Liver (tissue), 9 donors: ENCODE data around the gene AXIN2. TPM values are rescaled to one million over a fixed set of nuclear protein-coding genes. Genes with fewer than 3 reads are reported as not detected.

Source experiments
- DNase-seq: peaks from one replicate; pipeline ENCODE4 v3.0.0-alpha.2; 2017; ENCODE audit warnings: low spot score
- H3K27ac ChIP-seq, 2 donors: one replicate each; pipeline ENCODE4 v1.7.0; 2013; ENCODE audit warnings: inconsistent platforms in 2 of 2, low read length in 2 of 2, control low read depth in 1 of 2, low read depth in 1 of 2, mild to moderate bottlenecking in 1 of 2
- H3K27me3 ChIP-seq, 4 donors: one replicate each; pipeline versions ENCODE4 v1.6.1 to v1.7.0; 2013; ENCODE audit warnings: low read length in 3 of 4, inconsistent platforms in 1 of 4, mild to moderate bottlenecking in 1 of 4, moderate library complexity in 1 of 4; ENCODE audit not compliant: control insufficient read depth in 4 of 4, insufficient read depth in 4 of 4
- H3K36me3 ChIP-seq, 4 donors: one replicate each; pipeline versions ENCODE4 v1.6.1 to v1.7.0; 2013; ENCODE audit warnings: low read length in 3 of 4, mild to moderate bottlenecking in 3 of 4, low read depth in 1 of 4, moderate library complexity in 1 of 4; ENCODE audit not compliant: control insufficient read depth in 4 of 4, insufficient read depth in 3 of 4
- H3K4me1 ChIP-seq, 4 donors: one replicate each; pipeline versions ENCODE4 v1.6.1 to v1.7.0; 2013; ENCODE audit warnings: low read length in 3 of 4, mild to moderate bottlenecking in 3 of 4, moderate library complexity in 1 of 4; ENCODE audit not compliant: control insufficient read depth in 4 of 4, insufficient read depth in 4 of 4
- H3K4me3 ChIP-seq, 3 donors: one replicate each; pipeline versions ENCODE4 v1.6.1 to v1.7.0; 2013; ENCODE audit warnings: low read length in 3 of 3, control low read depth in 1 of 3, low read depth in 1 of 3, mild to moderate bottlenecking in 1 of 3
- H3K9ac ChIP-seq, 2 donors: one replicate each; pipeline ENCODE4 v1.7.0; 2013; ENCODE audit warnings: low read length in 2 of 2, mild to moderate bottlenecking in 2 of 2, moderate library complexity in 2 of 2, control low read depth in 1 of 2, low read depth in 1 of 2
- H3K9me3 ChIP-seq, 4 donors: one replicate each; pipeline versions ENCODE4 v1.6.1 to v1.7.0; 2013; ENCODE audit warnings: low read length in 3 of 4; ENCODE audit not compliant: control insufficient read depth in 4 of 4
- EGR1 ChIP-seq, 2 donors: IDR thresholded peaks; 2 replicates each; pipeline ENCODE4 v1.6.1; 2016 to 2018; ENCODE audit warnings: antibody characterized with exemption in 2 of 2, low read depth in 2 of 2
- FOXA1 ChIP-seq: IDR thresholded peaks from 2 replicates; pipeline ENCODE4 v1.6.1; 2016; ENCODE audit warnings: antibody characterized with exemption
- FOXA2 ChIP-seq: IDR thresholded peaks from 2 replicates; pipeline ENCODE4 v1.6.1; 2016; ENCODE audit warnings: antibody characterized with exemption
- GABPA ChIP-seq, 2 donors: IDR thresholded peaks in 1 of 2; conservative IDR thresholded peaks in 1 of 2; 2 replicates each; pipeline ENCODE4 v1.6.1; 2016; ENCODE audit warnings: antibody characterized with exemption in 2 of 2, mild to moderate bottlenecking in 1 of 2, moderate library complexity in 1 of 2
- HNF4A ChIP-seq, 2 donors: conservative IDR thresholded peaks; 2 replicates each; pipeline ENCODE4 v1.6.1; 2016; ENCODE audit warnings: antibody characterized with exemption in 2 of 2, mild to moderate bottlenecking in 2 of 2
- HNF4G ChIP-seq: IDR thresholded peaks from 2 replicates; pipeline ENCODE4 v1.6.1; 2016; ENCODE audit warnings: antibody characterized with exemption
- JUND ChIP-seq, 2 donors: IDR thresholded peaks; 2 replicates each; pipeline ENCODE4 v1.6.1; 2016; ENCODE audit warnings: antibody characterized with exemption in 2 of 2
- NR2F2 ChIP-seq: IDR thresholded peaks from 2 replicates; pipeline ENCODE4 v1.6.1; 2016; ENCODE audit warnings: antibody characterized with exemption
- RAD21 ChIP-seq, 2 donors: IDR thresholded peaks; 2 replicates each; pipeline ENCODE4 v1.6.1; 2016; ENCODE audit warnings: antibody characterized with exemption in 2 of 2, mild to moderate bottlenecking in 2 of 2
- RXRA ChIP-seq, 2 donors: IDR thresholded peaks; 2 replicates each; pipeline ENCODE4 v1.6.1; 2017 to 2018; ENCODE audit warnings: antibody characterized with exemption in 2 of 2, mild to moderate bottlenecking in 1 of 2
- SP1 ChIP-seq: IDR thresholded peaks from 2 replicates; pipeline ENCODE4 v1.6.1; 2018; ENCODE audit warnings: antibody characterized with exemption, mild to moderate bottlenecking
- TAF1 ChIP-seq: conservative IDR thresholded peaks from 2 replicates; pipeline ENCODE4 v1.6.1; 2016; ENCODE audit warnings: antibody characterized with exemption, mild to moderate bottlenecking
- YY1 ChIP-seq: IDR thresholded peaks from 2 replicates; pipeline ENCODE4 v1.6.1; 2016; ENCODE audit warnings: antibody characterized with exemption, mild to moderate bottlenecking
- WGBS: extraction: QIAGEN DNeasy Blood & Tissue Kit; methylation state at CpG from one replicate; pipeline ENCODE4 v1.1.7; 2013; 5-methylcytosine and 5-hydroxymethylcytosine counted together
- polyA plus RNA-seq, 2 donors: library from polyadenylated mRNA; stranded (reverse) in 1 of 2; unstranded in 1 of 2; fragments of 200-250 nt in 1 of 2; fragments of >200 nt in 1 of 2; fragmentation: Nextera tagmentation in 1 of 2; extraction: Ambion mirVana in 1 of 2; gene quantifications; one replicate each; pipeline versions ENCODE4 v1.2.1 to v1.2.3, GENCODE V29; 2013 to 2015
- total RNA-seq, 2 donors: library from RNA; depleted of rRNA; stranded (reverse); fragments of >200 nt; gene quantifications; one replicate each; pipeline ENCODE4 v1.2.3, GENCODE V29; 2014
- TF ChIP-seq, protein P1 (sequence below): IDR thresholded peaks from 2 replicates; pipeline ENCODE4 v1.6.1; 2016; ENCODE audit warnings: antibody characterized with exemption
- TF ChIP-seq, protein P2 (sequence below): fragments of 150-350 bp; IDR thresholded peaks from 2 replicates; pipeline ENCODE4 v1.5.1; 2017; ENCODE audit warnings: improper control_type of control experiment, low read depth, low read length; ENCODE audit not compliant: missing input control
- TF ChIP-seq, protein P3 (sequence below): IDR thresholded peaks from 2 replicates; pipeline ENCODE4 v1.6.1; 2016; ENCODE audit warnings: antibody characterized with exemption
- TF ChIP-seq, protein P4 (sequence below): IDR thresholded peaks from 2 replicates; pipeline ENCODE4 v1.6.1; 2016; ENCODE audit warnings: antibody characterized with exemption
- TF ChIP-seq, protein P5 (sequence below): IDR thresholded peaks from 2 replicates; pipeline ENCODE4 v1.6.1; 2016; ENCODE audit warnings: antibody characterized with exemption, mild to moderate bottlenecking
- donor health status: healthy.
- donor health status: healthy.
- donor health status: healthy.
- donor health status: healthy.
- donor health status: healthy.

Gene AXIN2
- total and polyA plus RNA-seq, 4 donors: 0.33 to 3.5 (median 1.5) TPM

DNA sequence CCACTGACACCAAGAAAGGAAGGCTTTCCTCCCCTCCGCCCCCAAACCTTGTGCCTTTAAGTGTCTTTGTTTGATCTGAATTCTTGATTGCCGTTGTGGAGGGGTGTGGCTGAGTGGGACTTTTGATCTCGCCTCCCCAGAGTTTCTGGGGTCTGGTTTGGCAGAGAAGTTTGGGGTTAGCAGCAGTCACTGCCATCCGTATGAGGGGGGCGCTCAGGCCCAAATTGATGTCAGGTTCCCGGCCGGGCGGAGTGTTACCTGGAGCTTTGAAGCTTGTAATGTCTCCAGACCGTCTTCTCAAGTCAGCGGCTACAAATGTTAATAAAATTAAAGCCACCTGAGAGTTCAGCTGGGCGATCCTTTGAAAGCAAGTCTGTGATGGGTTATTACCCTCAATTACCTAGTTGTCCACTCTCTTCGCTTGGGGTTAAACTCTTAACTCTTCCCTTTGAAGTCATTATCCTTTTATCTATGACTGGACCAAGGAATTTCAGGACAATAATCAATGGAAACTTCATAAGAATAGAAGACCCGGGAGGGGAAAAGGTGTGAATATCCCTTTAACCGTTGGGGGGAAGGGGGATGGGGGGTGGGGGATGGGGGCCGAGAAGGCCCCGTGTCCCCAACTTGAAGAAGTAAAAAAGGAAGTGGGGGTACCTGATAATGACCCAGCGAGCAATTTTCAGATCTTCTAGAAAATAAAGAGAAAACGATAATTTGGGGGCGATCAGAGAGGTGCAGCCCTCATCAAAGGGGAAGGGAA, 31.8 kb upstream of the AXIN2 start:
- TF ChIP-seq YY1 (no peak), FOXA1 (no peak), SP1 (no peak), EGR1 (IDR thresholded peaks at IDR 0.05; ENCODE audit: low read depth in 2 of 2) (no peak), FOXA2 (no peak), NR2F2 (no peak)
- TF ChIP-seq, protein P1, sequence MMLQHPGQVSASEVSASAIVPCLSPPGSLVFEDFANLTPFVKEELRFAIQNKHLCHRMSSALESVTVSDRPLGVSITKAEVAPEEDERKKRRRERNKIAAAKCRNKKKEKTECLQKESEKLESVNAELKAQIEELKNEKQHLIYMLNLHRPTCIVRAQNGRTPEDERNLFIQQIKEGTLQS: no peak
- TF ChIP-seq, protein P2, sequence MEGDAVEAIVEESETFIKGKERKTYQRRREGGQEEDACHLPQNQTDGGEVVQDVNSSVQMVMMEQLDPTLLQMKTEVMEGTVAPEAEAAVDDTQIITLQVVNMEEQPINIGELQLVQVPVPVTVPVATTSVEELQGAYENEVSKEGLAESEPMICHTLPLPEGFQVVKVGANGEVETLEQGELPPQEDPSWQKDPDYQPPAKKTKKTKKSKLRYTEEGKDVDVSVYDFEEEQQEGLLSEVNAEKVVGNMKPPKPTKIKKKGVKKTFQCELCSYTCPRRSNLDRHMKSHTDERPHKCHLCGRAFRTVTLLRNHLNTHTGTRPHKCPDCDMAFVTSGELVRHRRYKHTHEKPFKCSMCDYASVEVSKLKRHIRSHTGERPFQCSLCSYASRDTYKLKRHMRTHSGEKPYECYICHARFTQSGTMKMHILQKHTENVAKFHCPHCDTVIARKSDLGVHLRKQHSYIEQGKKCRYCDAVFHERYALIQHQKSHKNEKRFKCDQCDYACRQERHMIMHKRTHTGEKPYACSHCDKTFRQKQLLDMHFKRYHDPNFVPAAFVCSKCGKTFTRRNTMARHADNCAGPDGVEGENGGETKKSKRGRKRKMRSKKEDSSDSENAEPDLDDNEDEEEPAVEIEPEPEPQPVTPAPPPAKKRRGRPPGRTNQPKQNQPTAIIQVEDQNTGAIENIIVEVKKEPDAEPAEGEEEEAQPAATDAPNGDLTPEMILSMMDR: no peak
- Histone ChIP-seq H3K27ac (no peak overlapping the region), H3K36me3 (peaks cover 0 to 2% (median 0%) of the 10 kb centered on the region in 4 donors), H3K9ac (no peak overlapping the region), H3K9me3 (no peaks in the 10 kb centered on the region), H3K4me1 (no peaks in the 10 kb centered on the region), H3K4me3 (no peak overlapping the region), H3K27me3 (no peaks in the 10 kb centered on the region)
- 50% methylated on average over 19 of the region's 19 CpGs for WGBS
- DNase-seq: no peak

DNA sequence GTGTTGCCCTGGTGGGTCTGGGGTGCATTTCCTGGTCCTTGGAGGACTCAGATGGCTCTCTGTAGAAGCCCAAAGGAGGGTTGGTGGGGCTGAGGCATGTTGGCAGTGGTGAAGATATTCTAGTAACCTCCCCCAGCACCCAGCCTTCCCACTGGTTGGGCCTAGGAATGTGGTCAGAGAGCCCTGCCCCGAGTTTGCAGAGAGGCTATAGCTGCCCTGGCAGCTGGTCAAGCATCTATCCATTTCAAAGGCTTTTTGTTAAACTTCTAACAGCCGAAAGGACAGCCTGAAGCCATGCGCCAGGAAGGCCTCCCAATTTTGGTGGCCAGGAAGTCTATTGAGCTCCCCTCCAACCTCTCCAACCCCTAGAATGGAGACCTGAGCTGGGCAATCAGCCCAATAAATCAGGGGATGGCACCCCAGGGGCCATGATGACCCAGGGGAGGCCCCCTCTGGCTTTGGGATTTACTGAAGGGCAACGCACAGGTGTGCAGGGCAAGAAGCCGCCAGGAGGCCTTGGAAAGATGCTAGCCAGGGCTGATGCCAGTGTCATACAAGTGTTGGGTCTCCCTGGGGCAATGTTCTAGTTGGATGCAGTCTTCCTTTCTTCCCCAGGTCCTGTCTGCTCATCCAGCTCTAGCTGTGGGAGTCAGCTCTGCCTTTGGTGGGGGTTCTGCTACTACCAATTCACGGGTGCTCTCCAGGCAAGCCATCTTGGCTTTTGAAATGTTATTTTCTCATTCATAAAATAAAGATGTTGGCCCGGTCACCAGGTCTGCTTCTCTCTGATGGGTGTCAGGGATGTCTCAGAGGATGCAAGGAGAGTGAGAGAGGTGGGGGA, 30.9 kb upstream of the AXIN2 start:
- 91% methylated on average over 7 of the region's 7 CpGs for WGBS
- TF ChIP-seq, protein P3, sequence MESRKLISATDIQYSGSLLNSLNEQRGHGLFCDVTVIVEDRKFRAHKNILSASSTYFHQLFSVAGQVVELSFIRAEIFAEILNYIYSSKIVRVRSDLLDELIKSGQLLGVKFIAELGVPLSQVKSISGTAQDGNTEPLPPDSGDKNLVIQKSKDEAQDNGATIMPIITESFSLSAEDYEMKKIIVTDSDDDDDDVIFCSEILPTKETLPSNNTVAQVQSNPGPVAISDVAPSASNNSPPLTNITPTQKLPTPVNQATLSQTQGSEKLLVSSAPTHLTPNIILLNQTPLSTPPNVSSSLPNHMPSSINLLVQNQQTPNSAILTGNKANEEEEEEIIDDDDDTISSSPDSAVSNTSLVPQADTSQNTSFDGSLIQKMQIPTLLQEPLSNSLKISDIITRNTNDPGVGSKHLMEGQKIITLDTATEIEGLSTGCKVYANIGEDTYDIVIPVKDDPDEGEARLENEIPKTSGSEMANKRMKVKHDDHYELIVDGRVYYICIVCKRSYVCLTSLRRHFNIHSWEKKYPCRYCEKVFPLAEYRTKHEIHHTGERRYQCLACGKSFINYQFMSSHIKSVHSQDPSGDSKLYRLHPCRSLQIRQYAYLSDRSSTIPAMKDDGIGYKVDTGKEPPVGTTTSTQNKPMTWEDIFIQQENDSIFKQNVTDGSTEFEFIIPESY: no peak
- no peak for TF ChIP-seq JUND (IDR thresholded peaks at IDR 0.05)
- TF ChIP-seq HNF4G: no peak
- TF ChIP-seq FOXA1: no peak
- TF ChIP-seq, protein P2: no peak
- TF ChIP-seq, protein P4, sequence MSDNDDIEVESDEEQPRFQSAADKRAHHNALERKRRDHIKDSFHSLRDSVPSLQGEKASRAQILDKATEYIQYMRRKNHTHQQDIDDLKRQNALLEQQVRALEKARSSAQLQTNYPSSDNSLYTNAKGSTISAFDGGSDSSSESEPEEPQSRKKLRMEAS: no peak
- TF ChIP-seq FOXA2: no peak
- no peak for TF ChIP-seq YY1
- no peak for TF ChIP-seq RAD21 (IDR thresholded peaks at IDR 0.05)
- TF ChIP-seq HNF4A (conservative IDR thresholded peaks at IDR 0.05): no peak
- TF ChIP-seq NR2F2: no peak
- TF ChIP-seq, protein P1: no peak
- TF ChIP-seq, protein P5, sequence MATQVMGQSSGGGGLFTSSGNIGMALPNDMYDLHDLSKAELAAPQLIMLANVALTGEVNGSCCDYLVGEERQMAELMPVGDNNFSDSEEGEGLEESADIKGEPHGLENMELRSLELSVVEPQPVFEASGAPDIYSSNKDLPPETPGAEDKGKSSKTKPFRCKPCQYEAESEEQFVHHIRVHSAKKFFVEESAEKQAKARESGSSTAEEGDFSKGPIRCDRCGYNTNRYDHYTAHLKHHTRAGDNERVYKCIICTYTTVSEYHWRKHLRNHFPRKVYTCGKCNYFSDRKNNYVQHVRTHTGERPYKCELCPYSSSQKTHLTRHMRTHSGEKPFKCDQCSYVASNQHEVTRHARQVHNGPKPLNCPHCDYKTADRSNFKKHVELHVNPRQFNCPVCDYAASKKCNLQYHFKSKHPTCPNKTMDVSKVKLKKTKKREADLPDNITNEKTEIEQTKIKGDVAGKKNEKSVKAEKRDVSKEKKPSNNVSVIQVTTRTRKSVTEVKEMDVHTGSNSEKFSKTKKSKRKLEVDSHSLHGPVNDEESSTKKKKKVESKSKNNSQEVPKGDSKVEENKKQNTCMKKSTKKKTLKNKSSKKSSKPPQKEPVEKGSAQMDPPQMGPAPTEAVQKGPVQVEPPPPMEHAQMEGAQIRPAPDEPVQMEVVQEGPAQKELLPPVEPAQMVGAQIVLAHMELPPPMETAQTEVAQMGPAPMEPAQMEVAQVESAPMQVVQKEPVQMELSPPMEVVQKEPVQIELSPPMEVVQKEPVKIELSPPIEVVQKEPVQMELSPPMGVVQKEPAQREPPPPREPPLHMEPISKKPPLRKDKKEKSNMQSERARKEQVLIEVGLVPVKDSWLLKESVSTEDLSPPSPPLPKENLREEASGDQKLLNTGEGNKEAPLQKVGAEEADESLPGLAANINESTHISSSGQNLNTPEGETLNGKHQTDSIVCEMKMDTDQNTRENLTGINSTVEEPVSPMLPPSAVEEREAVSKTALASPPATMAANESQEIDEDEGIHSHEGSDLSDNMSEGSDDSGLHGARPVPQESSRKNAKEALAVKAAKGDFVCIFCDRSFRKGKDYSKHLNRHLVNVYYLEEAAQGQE: no peak
- TF ChIP-seq GABPA (IDR thresholded peaks at IDR 0.05 in 1 of 2, conservative IDR thresholded peaks at IDR 0.05 in 1 of 2): no peak
- TF ChIP-seq SP1: no peak
- no peak for TF ChIP-seq RXRA (IDR thresholded peaks at IDR 0.05)
- TF ChIP-seq EGR1 (IDR thresholded peaks at IDR 0.05; ENCODE audit: low read depth in 2 of 2): no peak
- no peak for TF ChIP-seq TAF1
- no peaks in the 10 kb centered on the region for H3K9me3 ChIP-seq
- H3K27me3 ChIP-seq: no peaks in the 10 kb centered on the region
- no peaks in the 10 kb centered on the region for H3K4me1 ChIP-seq
- DNase-seq: no peak
- H3K27ac ChIP-seq: no peak overlapping the region
- peaks cover 0 to 1% (median 0%) of the 10 kb centered on the region in 4 donors for H3K36me3 ChIP-seq
- H3K9ac ChIP-seq: no peak overlapping the region
- no peak overlapping the region for H3K4me3 ChIP-seq
